Measurements from ENCODE around the gene PMF1. TPM values are rescaled to one million over a fixed set of nuclear protein-coding genes. Genes with fewer than 3 reads are reported as not detected.

PMF1 gene
- total and polyA plus RNA-seq, 2 of the 13 experiments (the other 11 are each of a cell fraction or from before 2014, with no cell fraction given), result 72.5 to 89.0 TPM

DNA sequence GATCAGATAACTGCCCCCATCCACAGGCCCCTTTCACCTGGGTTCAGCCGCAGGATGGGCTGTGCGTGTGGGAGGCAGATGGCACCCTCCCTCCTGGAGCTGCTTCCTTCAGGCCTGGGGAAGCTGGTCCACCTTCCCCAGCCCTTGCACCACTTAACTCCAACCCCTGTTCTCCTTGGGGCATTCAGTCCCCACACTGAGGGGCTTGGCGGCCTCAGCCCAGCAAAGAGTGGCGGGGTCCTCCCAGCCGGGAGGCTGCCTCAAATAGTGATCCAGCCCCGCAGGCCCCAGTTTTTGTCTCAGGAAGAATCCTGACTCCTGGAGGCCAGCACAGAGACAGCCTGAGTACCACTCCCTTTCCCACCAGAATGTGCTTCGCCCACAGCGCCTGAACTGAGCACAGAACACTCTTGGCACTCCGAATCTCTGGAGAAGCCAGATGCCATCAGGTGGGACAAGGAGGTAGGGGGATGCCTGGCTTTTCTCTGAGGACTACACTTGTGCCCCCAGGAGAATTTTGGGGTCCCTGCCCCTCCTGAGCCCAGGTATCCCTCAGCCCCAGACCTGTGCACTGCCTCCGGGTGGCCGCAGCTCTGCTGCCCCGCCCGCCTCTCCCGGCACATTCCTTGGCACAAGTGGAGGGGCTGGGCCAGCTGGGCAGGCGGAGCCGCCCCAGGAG lies 34.1 kb downstream of the PMF1 start:
- ATAC-seq (peak; percentile 1; the same call in 2 of the 3 replicates), FAIRE-seq (no peak), DNase-seq (ENCODE audit: low spot score) (no peak)
- Histone ChIP-seq H4K20me1 (ENCODE audit: insufficient read depth, low read length) (no peaks in the 10 kb centered on the region), H3K27me3 (ENCODE audit: control insufficient read depth in 1 of 2, insufficient read depth in 2 of 2, low read length in 2 of 2) (no peaks in the 10 kb centered on the region), H3K9ac (ENCODE audit: insufficient read depth, low read depth, low read length) (no peak overlapping the region), H3K27ac (ENCODE audit: extremely low read length, insufficient read depth, low read length) (no peak overlapping the region), H3K79me2 (ENCODE audit: insufficient read depth, low read length) (no peaks in the 10 kb centered on the region), H2AFZ (ENCODE audit: low read length) (no peak overlapping the region), H3K9me3 (ENCODE audit: low read length) (no peaks in the 10 kb centered on the region), H3K4me2 (ENCODE audit: low read depth, low read length) (no peak overlapping the region), H3K4me1 (ENCODE audit: insufficient read depth, low read length) (peaks cover 34% of the 10 kb centered on the region), H3K36me3 (replicated peaks in 1 of 2; ENCODE audit: control insufficient read depth in 1 of 2, insufficient read depth in 2 of 2, low read length in 2 of 2) (peaks cover 14 to 26% of the 10 kb centered on the region in 2 experiments; a peak in 4 of 5 replicates), H3K4me3 (replicated peaks in 1 of 3; ENCODE audit: insufficient read depth in 1 of 3, low read depth in 2 of 3, low read length in 3 of 3) (no peak overlapping the region)
- intact Hi-C loops (cut with micrococcal nuclease; ENCODE audit: unreplicated experiment), result no loop called here
- CTCF ChIA-PET (ENCODE audit: low intra/inter-chr PET ratio, low total read pairs), result no interaction called here
- WGBS (ENCODE audit: low lambda C conversion rate), result 89% methylated on average over 5 of the region's 16 CpGs
- POLR2A ChIA-PET, result interaction anchor here (0.8 to 2.4 kb wide), 7 partner anchors 10 to 35 kb away, joined by 3 to 9 read pairs (median 3); partner anchors contain the start of genes PMF1 and SMG5
- peak; percentile 89 for TF ChIP-seq AGO2 (optimal IDR thresholded peaks at IDR 0.05; ENCODE audit: low read depth, low read length)
- peak; percentile 55; the same call in 1 of the 2 replicates for TF ChIP-seq KDM2A (CRISPR knock-in tag; IDR thresholded peaks at IDR 0.05; ENCODE audit: borderline replicate concordance, low read depth)
- 0 out of 4 replicates have a peak, but pooled peaks of 1 of the 2 experiments have one; percentile 25 for TF ChIP-seq POLR2A (IDR thresholded peaks at IDR 0.05; ENCODE audit: insufficient read depth in 1 of 2, low read depth in 2 of 2, low read length in 2 of 2)
- TF ChIP-seq, protein P1, sequence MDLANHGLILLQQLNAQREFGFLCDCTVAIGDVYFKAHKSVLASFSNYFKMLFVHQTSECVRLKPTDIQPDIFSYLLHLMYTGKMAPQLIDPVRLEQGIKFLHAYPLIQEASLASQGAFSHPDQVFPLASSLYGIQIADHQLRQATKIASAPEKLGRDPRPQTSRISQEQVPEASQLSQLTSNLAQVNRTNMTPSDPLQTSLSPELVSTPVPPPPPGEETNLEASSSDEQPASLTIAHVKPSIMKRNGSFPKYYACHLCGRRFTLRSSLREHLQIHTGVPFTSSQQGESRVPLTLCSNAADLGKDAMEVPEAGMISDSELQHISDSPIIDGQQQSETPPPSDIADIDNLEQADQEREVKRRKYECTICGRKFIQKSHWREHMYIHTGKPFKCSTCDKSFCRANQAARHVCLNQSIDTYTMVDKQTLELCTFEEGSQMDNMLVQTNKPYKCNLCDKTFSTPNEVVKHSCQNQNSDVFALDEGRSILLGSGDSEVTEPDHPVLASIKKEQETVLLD (CRISPR knock-in tag; IDR thresholded peaks at IDR 0.05; ENCODE audit: low read depth), result no peak
- TF ChIP-seq, protein P2, sequence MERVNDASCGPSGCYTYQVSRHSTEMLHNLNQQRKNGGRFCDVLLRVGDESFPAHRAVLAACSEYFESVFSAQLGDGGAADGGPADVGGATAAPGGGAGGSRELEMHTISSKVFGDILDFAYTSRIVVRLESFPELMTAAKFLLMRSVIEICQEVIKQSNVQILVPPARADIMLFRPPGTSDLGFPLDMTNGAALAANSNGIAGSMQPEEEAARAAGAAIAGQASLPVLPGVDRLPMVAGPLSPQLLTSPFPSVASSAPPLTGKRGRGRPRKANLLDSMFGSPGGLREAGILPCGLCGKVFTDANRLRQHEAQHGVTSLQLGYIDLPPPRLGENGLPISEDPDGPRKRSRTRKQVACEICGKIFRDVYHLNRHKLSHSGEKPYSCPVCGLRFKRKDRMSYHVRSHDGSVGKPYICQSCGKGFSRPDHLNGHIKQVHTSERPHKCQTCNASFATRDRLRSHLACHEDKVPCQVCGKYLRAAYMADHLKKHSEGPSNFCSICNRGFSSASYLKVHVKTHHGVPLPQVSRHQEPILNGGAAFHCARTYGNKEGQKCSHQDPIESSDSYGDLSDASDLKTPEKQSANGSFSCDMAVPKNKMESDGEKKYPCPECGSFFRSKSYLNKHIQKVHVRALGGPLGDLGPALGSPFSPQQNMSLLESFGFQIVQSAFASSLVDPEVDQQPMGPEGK (CRISPR knock-in tag; IDR thresholded peaks at IDR 0.05), result no peak
- no peak for TF ChIP-seq SRSF4 (IDR thresholded peaks at IDR 0.05; ENCODE audit: low read depth, low read length, poor library complexity, severe bottlenecking)
- peak; percentile 40; the same call in 1 of the 2 replicates for TF ChIP-seq POLR2G (IDR thresholded peaks at IDR 0.05; ENCODE audit: low read depth, low read length)
- no peak for TF ChIP-seq ZSCAN9 (CRISPR knock-in tag; IDR thresholded peaks at IDR 0.05; ENCODE audit: borderline replicate concordance)
- TF ChIP-seq AGO1 (IDR thresholded peaks at IDR 0.05; ENCODE audit: low read depth, low read length, poor library complexity, severe bottlenecking), result peak; percentile 42
- TF ChIP-seq GTF3A (CRISPR knock-in tag; conservative IDR thresholded peaks at IDR 0.05), result no peak
- no peak for TF ChIP-seq TEAD3 (CRISPR knock-in tag; optimal IDR thresholded peaks at IDR 0.05; ENCODE audit: borderline replicate concordance)
- peak; percentile 7; the same call in 1 of the 2 replicates for TF ChIP-seq ZNF543 (CRISPR knock-in tag; IDR thresholded peaks at IDR 0.05)
- BruUV-seq (replicated peaks), result TSS peak; percentile 13
- in situ Hi-C loops (cut with HindIII; ENCODE audit: extremely low pct_ligation_motif_present, low pct_unique_long_range_greater_than_20kb), result no loop called here

Data from HepG2 (cell line).